CD1c-positive myeloid dendritic cell (primary cell): ENCODE measurements around the gene DNAH14.

Experiments used
- DNase-seq: peaks from one replicate; pipeline ENCODE4 v3.0.0-alpha.2; 2016; ENCODE audit errors: extremely low spot score

DNAH14 gene

DNA sequence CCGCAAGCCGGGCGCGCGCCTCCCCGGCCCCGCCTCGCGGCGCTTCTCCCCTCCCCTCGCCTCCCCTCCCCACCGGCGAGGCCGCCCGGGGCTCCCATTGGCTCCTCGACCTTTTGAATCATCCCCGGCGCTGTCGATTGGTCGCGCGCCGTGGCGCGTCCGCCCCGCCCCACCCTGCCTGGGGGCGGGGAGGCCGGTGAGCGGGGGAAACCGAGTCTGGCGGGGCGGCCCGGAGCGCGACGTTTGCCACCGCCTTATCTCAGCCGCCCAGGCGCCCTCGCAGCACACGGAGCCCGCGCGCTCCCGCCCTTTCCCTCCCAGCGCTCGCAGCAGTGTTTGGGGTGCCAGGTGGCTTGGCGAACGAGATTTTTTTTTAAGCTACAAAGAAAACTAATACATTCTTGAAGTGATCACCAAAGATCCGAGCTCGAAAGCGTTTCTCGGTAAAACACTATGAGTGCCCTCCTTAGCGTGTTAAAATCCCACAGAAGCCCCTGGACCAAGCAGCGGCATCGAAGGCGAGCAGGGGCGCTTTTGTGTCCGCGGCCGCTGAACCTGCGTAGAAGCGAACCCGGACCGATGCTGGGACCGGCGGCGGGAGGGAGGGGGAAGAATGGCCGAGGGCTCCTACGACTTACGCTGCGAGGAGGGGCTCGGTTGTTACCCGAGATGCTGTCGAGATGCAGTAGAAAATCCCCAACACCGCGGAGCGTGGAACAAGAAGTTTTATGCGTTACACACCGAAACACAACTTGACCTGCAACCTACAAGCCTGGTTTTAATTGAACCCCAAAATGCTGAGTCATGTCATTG is 498.8 kb downstream of the DNAH14 start:
- peak; percentile 96 for DNase-seq

GRCh38 chr1:225428881-225429455 is 499.5 kb downstream of the DNAH14 start:
- peak; percentile 82 for DNase-seq

GRCh38 chr1:225430301-225430700 is 500.8 kb downstream of the DNAH14 start:
- DNase-seq = no peak

DNA sequence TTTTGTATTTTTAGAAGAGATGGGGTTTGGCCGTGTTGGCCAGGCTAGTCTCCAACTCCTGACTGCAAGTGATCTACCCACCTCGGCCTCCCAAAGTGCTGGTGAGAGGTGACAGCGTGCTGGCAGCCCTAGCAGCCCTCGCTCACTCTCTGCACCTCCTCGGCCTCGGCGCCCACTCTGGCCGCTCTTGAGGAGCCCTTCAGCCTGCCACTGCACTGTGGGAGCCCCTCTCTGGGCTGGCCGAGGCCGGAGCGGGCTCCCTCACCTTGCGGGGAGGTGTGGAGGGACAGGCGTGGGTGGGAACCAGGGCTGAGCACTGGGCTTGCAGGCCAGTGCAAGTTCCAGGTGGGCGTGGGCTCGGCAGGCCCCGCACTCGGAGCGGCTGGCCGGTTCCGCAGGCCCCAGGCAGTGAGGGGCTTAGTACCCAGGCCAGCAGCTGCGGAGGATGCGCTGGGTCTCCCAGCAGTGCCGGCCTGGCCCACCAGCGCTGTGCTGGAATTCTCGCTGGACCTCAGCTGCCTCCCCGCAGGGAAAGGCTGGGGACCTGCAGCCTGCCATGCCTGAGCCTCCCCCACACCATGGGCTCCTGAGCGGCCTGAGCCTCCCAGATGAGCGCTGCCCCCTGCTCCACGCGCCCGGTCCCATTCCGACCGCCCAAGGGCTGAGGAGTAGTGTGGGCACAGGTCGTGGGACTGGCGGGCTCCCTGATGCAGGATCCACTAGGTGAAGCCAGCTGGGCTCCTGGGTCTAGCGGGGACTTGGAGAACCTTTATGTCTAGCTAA is 501.8 kb downstream of the DNAH14 start:
- DNase-seq = no peak

DNA sequence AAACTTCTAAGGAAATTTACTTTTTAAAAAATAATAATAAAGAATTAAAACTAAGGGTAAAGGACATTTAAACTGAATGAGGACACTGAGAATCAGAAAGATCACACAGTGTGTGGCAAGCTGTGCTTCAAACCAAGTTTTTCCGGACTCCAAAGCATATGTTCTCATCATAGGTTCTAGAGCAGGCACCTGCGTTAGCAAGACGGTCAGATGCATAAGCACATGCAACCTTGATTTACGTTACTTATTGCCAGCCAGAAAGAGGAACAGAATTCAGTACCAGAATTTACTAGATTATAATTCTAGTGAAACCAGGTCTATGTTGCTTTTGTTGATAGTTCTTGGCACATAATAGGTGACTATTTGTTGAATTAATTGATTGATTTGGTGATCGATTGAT is 504.6 kb downstream of the DNAH14 start:
- DNase-seq = no peak

GRCh38 chr1:225435076-225435475 is 505.6 kb downstream of the DNAH14 start:
- DNase-seq = no peak

DNA sequence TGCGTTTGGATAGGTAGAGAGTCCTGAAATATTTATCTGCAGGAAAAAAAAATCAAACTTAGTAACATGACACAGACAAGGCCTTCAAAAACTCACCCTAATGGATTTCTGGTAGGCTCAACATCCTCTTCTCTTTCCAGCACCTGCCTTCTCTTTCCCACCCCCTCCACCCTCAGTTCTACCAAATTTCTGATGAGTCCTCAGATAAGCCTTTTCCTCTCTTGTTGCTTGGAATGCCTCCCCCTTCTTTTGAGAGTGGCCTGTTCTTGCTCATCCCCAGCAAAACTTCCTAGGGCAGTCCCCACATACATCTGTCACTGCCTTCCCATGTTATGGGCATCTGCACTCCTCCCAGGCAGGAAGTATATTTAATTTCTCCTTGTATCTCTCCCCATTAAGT is 506.0 kb downstream of the DNAH14 start:
- DNase-seq = no peak

DNA sequence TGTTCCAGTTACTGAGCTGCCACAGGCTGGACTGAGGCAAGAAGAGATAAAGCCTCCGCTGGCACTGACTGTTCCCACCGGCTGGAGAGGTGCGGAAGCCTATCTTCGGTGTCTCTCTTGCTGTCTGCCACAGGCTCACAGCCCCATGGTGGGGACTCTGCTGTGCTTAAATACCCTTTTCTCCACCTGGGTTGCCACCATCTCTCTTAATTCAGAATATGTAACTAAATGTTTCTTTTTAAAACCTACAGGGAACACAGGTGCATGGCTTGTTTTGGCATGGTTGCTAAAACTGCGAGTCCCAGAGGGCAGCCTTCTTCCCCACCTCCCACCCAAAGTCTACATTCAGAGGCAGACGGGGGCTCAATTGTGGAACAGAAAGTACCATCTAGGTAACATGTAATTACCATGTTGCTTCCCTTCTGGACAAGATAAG is 506.5 kb downstream of the DNAH14 start:
- no peak for DNase-seq

GRCh38 chr1:225437710-225438437 is 508.4 kb downstream of the DNAH14 start:
- DNase-seq = peak; percentile 39

DNA sequence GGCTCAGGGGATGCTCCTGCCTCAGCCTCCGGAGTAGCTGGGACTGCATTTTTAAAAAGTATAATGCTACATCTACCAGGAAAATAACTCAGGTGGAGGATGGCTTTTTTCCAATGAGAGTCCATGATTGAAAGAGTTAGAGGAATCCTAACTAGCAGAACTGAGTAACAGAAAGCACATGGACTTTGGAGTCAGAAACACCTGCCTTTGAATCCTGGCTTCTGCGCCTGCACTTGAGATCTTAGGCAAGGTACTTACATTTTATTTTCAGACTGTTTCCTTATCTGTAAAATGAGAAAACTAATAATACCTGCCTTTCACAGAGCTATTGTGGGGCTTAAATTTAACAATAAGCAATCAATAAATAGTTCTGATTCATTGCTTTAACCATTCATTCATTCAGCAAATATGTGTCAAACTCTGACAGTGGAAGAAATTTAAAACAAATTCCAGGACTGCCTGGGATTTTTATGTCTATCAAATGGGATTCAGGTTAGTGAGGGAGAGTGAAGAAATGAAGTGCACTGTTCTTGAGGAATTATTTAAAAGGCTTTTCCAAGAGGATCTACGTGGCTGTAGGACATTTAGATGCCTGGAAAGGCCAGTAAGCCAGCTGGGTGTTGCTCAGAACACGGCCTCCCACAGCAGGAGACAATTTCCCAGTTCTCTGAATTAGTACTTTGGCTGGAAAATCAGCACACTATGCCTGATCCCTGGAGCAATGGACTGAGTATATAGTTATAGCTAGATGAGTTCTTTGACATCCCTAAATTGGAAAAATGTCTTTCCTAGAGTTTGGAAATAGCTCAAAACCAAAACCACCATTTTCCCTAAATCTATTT is 511.1 kb downstream of the DNAH14 start:
- no peak for DNase-seq

GRCh38 chr1:225441314-225442122 is 512.0 kb downstream of the DNAH14 start:
- no peak for DNase-seq

DNA sequence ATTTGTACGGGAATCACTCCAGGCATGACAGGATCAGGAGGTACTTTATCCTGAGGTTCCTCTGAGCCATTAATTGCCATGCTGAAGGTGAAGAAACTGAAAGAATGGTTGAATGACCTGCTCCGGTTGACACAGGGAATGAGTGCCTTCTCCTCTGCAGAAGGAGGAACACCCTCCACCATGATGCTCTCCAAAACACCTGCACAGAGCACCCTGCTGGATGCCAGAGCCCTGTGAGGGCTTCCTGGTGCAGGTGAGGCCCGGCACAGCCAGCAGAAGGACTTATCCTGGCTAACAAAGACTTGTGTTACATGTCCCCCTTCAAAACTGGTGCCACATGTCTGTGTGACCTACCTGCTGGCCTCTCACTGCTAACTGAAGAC is 512.6 kb downstream of the DNAH14 start:
- DNase-seq = no peak

DNA sequence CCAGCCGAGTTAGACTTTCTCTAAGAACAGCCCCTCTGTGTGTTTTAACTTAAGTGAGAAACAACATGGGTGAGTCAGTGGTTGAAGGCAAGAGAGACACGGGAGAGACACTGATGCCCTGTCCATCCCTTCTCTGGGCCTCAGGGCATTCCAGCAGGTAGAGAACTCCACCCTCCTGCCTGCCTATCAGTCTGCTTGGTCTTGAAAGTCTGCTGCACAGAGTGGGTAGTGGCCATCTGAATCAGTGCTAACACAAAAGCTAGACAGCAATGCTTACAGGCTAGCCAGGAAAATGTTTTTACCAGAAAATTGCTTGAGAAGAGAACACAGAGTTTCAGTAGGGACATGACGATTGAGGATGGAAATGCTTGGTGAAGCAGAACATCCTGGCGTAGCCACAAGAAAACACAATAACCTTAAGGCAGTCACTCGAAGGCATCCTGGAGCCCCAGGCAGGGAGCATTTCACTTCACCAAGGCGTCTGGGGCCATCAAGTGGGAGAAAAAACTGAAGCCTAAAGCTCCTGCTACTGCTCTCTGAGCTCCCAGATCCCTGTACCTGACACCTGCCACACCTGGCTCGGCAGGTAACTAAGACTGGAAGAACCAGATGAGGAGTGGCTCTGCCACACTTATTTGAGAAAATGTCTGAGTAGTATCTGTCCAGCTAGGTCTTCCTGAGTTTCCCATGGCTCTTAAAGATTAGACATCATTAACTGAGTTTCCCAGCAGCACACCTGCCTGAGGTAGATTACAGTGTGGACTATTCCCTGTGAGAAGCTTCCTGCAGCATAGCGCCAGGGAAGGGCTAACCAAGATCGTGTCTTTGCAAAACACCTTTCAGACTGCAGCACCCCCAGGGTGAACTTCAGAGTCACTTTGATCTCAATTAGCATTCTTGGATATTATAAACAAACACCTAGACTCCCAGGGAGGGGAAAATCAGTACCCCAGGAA is 516.4 kb downstream of the DNAH14 start:
- DNase-seq = no peak

GRCh38 chr1:225446595-225446960 is 517.1 kb downstream of the DNAH14 start:
- no peak for DNase-seq

- DNase-seq = no peak
These were observed 517.6 kb downstream of the DNAH14 start for GRCh38 chr1:225446981-225447615.

DNA sequence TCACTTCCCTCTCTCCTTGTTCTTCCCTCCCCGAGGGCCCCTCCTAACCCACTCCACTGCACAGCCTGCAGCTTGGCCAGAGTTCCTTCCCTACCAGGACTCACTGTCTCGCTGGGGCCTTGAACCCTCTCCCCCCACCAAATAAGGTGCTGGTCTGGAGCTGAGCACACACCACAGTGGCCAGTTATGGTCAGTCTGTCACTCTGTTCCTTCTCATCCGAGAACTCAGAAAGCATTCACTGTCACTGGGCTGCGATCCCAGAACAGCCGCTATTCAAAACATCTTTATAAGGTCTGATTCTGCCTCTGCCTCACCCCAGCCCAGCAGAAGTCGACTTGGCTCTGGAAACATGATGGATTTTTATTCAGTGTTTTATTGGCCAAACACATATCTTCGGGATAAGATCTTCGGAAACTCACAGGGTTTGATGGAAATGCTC is 518.2 kb downstream of the DNAH14 start:
- peak; percentile 30 for DNase-seq

- DNase-seq = no peak
These were observed 518.8 kb downstream of the DNAH14 start for GRCh38 chr1:225448146-225448805.
